Activated naive CD4-positive, alpha-beta T cell treated with anti-CD3 and anti-CD28 coated beads for 36 hours (primary cell): ENCODE results near the gene GPC6. TPM values are rescaled to one million over a fixed set of nuclear protein-coding genes. Genes with fewer than 3 reads are reported as not detected.
"Not testable (repeated sequence)": the region's sequence is repeated elsewhere in the genome, so short reads cannot be mapped to it uniquely, and the experiment has no call there.

Experiments
- CTCF ChIA-PET: fragments of 350-600 bp; sonication (Branson Sonifier 250); formaldehyde crosslinking; loops from one replicate; lab custom pipeline; 2021; ENCODE audit warnings: antibody characterized with exemption; lab: Charles Lee
- DNase-seq: peaks from one replicate; pipeline ENCODE4 v3.0.0-alpha.2; 2020
- H3K27ac Mint-ChIP-seq: one replicate; pipeline ENCODE4 v1.8.0; 2021; ENCODE audit warnings: mild to moderate bottlenecking, mixed read lengths
- H3K27me3 Mint-ChIP-seq: one replicate; pipeline ENCODE4 v1.8.0; 2021; ENCODE audit warnings: low read depth, mixed read lengths
- H3K36me3 Mint-ChIP-seq: one replicate; pipeline ENCODE4 v1.8.0; 2021; ENCODE audit warnings: low read depth, mixed read lengths
- H3K4me1 Mint-ChIP-seq: one replicate; pipeline ENCODE4 v1.8.0; 2021; ENCODE audit warnings: low read depth, mixed read lengths
- H3K4me3 Mint-ChIP-seq: one replicate; pipeline ENCODE4 v1.8.0; 2021; ENCODE audit warnings: mild to moderate bottlenecking, moderate library complexity, mixed read lengths
- H3K9me3 Mint-ChIP-seq: one replicate; pipeline ENCODE4 v1.8.0; 2021; ENCODE audit warnings: mixed read lengths
- intact Hi-C: fragments of 100-400 bp; cut with micrococcal nuclease; formaldehyde crosslinking; loops from one replicate; pipeline ENCODE4 v1.15.1; 2023
- total RNA-seq, 2 experiments: library from RNA; stranded (reverse); gene quantifications; one replicate each; pipeline ENCODE4 v1.2.3, GENCODE V29; 2021

Gene GPC6
- total RNA-seq, 2 experiments from 2014 or later: not detected

GRCh38 chr13:94331281-94331680 lies 1104.7 kb downstream of the GPC6 start:
- intact Hi-C loops: no loop called here

DNA sequence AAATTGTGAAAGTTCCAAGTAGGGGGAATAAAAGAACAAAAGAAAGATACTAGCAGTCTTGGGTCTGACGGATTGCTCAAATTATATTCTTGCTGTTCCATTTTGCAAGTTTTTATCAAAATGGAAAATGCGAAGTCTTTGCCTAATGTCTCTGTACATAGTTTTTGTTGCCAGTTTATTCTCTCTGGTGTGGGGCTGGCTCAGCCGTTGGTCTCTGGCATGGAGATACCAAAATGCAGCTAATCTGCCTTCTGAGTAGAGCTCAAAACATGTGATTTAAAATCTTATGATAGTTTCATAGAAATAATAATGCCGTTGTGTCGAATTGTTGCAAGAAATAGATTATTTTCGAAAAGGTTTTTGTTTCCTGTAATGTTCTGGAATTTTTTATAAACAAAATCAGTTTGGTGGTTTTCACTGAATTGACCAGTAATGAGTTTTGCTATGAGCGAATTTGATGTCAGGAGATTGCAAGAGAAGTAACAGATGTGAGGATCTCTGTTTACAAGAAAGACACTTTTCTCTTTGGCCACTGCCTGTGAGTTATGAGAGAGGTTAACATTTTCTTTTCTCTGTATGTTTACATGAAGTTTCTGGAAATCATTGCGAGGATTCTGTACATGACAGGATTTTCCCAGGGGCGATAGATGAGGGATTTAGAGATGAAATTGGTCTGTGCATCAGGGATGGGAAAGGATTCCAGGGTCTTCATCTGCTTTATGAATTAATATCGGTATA lies 1105.9 kb downstream of the GPC6 start:
- intact Hi-C loops: no loop called here
- Mint-ChIP-seq H3K9me3 (no peaks in the 10 kb centered on the region), H3K4me1 (peaks cover 40% of the 10 kb centered on the region), H3K4me3 (no peak overlapping the region), H3K27ac (no peak overlapping the region), H3K36me3 (no peaks in the 10 kb centered on the region), H3K27me3 (peaks cover 16% of the 10 kb centered on the region)
- CTCF ChIA-PET: interaction anchor here (1.7 kb wide), 1 partner anchor 29 kb away, joined by 5 read pairs; no protein-coding TSS in a partner anchor
- no peak for DNase-seq

More at GRCh38 chr13:94331281-94331680, 1104.7 kb downstream of the GPC6 start:
- H3K36me3 Mint-ChIP-seq: no peaks in the 10 kb centered on the region
- H3K27ac Mint-ChIP-seq: no peak overlapping the region
- CTCF ChIA-PET: interaction anchor here (1.4 kb wide), 1 partner anchor 30 kb away, joined by 4 read pairs; no protein-coding TSS in a partner anchor
- no peaks in the 10 kb centered on the region for H3K9me3 Mint-ChIP-seq
- DNase-seq: no peak
- H3K4me1 Mint-ChIP-seq: peaks cover 50% of the 10 kb centered on the region
- peaks cover 16% of the 10 kb centered on the region for H3K27me3 Mint-ChIP-seq
- H3K4me3 Mint-ChIP-seq: no peak overlapping the region

DNA sequence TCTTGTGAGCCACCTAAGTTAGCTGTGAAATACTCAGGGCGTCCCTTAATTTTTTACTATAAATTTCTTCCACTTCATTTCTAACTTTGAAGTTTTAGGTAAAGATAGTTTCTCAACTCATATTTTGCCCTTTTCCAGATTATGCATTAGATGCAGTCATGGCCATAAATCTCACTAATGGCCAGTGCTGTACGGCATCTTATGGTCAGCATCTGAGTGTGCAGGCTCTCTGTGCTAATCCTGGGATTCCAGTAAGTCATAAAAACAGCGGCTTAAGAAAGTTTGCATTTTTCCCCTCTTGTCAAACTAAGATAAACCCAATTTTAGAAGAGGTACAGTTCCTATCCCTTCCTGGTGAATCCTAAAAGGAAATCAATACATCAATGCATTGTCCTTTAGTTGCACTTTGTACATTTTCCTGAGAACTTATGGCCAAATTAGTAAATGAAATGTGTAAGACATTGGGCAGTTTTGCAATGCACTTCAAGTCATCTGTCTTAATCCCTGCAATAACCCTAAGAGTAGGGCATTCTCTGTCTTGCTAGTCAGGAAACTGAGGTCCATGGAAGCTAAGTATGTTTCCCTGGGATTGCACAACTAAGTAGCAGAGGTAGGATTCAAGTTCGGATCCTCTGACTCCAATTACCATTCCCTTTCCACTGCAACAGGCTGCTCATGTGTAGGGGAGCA lies 1106.7 kb downstream of the GPC6 start:
- H3K27ac Mint-ChIP-seq: no peak overlapping the region

DNA sequence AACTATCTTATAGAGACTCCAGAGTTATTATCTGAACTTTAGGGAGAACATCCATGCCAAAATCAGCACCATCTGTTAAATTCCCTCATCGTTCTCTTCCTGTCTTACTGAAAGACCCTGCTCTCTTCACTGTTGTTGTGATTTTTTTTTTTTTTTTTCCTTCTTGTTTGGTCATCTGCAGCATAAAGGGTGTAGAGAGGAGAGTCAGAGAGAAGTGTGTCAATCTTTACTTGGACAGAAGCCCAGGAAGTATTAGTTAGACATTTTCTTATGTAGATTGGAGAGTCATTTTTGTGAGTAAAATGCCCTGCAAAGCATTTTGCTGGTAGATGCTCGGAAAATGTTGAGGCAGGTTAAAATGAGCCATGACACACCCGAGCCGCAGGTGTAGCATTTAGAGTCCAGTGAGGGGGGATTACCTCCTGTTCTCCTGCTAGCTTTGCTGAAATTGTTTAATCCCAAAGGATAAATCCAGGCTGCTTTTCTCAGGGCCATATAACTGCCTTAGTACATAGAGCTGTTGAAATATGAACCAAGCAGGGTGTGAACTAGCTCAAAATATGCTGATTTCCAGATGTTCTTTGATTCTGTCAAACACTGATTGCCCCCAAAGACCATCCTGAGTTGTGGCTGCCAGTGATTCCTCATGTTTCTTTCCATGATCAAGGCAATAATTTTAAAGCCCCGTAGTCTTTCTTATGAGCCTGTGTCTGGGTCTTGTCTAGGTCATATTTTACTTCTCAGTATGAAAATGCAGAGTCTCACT lies 1109.3 kb downstream of the GPC6 start:
- no peaks in the 10 kb centered on the region for H3K9me3 Mint-ChIP-seq
- H3K36me3 Mint-ChIP-seq: no peaks in the 10 kb centered on the region
- CTCF ChIA-PET: interaction anchor here (0.6 kb wide), 2 partner anchors 28 to 96 kb away, joined by 3 to 4 read pairs; no protein-coding TSS in a partner anchor

More for the DNA sequence above, 1106.7 kb downstream of the GPC6 start:
- Mint-ChIP-seq H3K4me3 (no peak overlapping the region), H3K27me3 (peaks cover 16% of the 10 kb centered on the region), H3K9me3 (no peaks in the 10 kb centered on the region), H3K4me1 (peaks cover 33% of the 10 kb centered on the region), H3K36me3 (no peaks in the 10 kb centered on the region)
- intact Hi-C loops: no loop called here
- CTCF ChIA-PET: interaction anchor here (1.5 to 1.7 kb wide), 2 partner anchors 13 to 28 kb away, joined by 3 to 5 read pairs; no protein-coding TSS in a partner anchor
- DNase-seq: no peak

GRCh38 chr13:94339116-94339687 lies 1112.6 kb downstream of the GPC6 start:
- Mint-ChIP-seq H3K27me3 (no peaks in the 10 kb centered on the region), H3K4me3 (no peak overlapping the region), H3K36me3 (no peaks in the 10 kb centered on the region), H3K4me1 (no peaks in the 10 kb centered on the region), H3K27ac (no peak overlapping the region), H3K9me3 (no peaks in the 10 kb centered on the region)
- CTCF ChIA-PET: no interaction called here
- no peak for DNase-seq
- intact Hi-C loops: no loop called here

More for the DNA sequence above, 1109.3 kb downstream of the GPC6 start:
- Mint-ChIP-seq H3K4me3 (no peak overlapping the region), H3K27ac (no peak overlapping the region), H3K4me1 (peaks cover 6% of the 10 kb centered on the region), H3K27me3 (peaks cover 16% of the 10 kb centered on the region)
- intact Hi-C loops: no loop called here
- DNase-seq: no peak

GRCh38 chr13:94342436-94343242 lies 1116.0 kb downstream of the GPC6 start:
- intact Hi-C loops: loop anchor here (1.0 kb wide), 1 partner anchor 44 kb away; no protein-coding TSS in a partner anchor
- no peaks in the 10 kb centered on the region for H3K27me3 Mint-ChIP-seq

GRCh38 chr13:94343243-94343585 lies 1116.6 kb downstream of the GPC6 start:
- no peak overlapping the region for H3K27ac Mint-ChIP-seq
- no peak overlapping the region for H3K4me3 Mint-ChIP-seq
- intact Hi-C loops: no loop called here
- no peak for DNase-seq
- CTCF ChIA-PET: interaction anchor here (1.2 to 1.4 kb wide), 2 partner anchors 9 to 73 kb away, joined by 3 read pairs; no protein-coding TSS in a partner anchor
- no peaks in the 10 kb centered on the region for H3K36me3 Mint-ChIP-seq
- peaks cover 21% of the 10 kb centered on the region for H3K4me1 Mint-ChIP-seq
- H3K27me3 Mint-ChIP-seq: no peaks in the 10 kb centered on the region
- H3K9me3 Mint-ChIP-seq: no peaks in the 10 kb centered on the region

More at GRCh38 chr13:94342436-94343242, 1116.0 kb downstream of the GPC6 start:
- no peak for DNase-seq
- Mint-ChIP-seq H3K4me1 (peaks cover 21% of the 10 kb centered on the region), H3K27ac (no peak overlapping the region), H3K9me3 (no peaks in the 10 kb centered on the region), H3K36me3 (no peaks in the 10 kb centered on the region), H3K4me3 (no peak overlapping the region)
- CTCF ChIA-PET: interaction anchor here (1.4 kb wide), 1 partner anchor 8 kb away, joined by 3 read pairs; no protein-coding TSS in a partner anchor

DNA sequence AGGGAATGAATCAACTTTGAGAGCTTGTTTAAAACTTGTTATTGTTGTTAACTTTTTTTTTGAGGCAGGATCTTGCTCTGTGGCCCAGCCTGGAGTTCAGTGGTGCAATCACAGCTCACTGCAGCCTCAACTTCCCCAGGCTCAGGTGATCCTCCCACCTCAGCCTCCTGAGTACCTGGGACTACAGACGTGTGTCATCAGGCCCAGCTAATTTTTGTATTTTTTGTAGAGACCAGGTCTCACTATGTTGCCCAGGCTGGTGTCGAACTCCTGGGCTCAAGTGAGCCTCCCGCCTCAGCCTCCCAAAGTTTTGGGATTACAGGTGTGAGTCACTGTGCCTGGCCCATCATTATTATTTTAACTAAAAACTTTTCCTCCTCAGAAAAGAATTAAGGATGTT lies 1117.1 kb downstream of the GPC6 start:
- H3K36me3 Mint-ChIP-seq, H3K4me3 Mint-ChIP-seq, H3K9me3 Mint-ChIP-seq, DNase-seq, H3K27me3 Mint-ChIP-seq, intact Hi-C loops, H3K27ac Mint-ChIP-seq: not testable (repeated sequence)
- peaks cover 21% of the 10 kb centered on the region for H3K4me1 Mint-ChIP-seq
- CTCF ChIA-PET: interaction anchor here (1.2 to 1.4 kb wide), 2 partner anchors 9 to 72 kb away, joined by 3 read pairs; no protein-coding TSS in a partner anchor

DNA sequence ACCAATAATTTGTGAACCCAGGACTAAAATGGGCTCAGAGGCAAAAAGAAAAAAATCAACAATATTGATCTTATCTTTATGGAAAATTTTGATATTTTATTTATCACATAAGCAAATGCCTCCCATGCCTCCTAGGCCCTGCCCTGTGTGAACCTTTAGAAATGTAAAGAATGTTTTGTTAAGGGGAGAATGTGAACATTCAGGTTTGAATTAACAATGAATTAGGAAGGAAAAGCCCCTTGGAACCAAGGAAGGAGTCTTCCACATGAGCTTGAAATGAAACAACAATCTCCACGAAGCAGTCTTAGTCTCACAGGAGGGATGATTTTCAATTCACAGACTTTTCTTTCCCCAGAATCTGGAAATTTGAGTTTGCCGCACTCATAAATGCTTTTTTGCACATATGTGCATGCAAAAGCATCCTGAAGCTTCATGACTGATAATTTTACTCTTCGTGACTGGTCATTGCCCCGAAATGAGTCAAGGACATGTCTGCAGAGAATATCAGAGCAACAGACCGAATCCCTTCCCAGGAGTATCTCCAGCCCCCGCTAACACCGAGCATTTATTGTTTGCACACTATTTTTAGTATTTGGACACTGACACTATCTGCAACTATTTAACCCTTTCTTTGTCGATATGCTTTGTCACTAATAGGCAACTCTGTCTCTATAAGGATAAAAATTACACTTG lies 1117.7 kb downstream of the GPC6 start:
- DNase-seq: no peak
- no peaks in the 10 kb centered on the region for H3K36me3 Mint-ChIP-seq
- H3K27ac Mint-ChIP-seq: no peak overlapping the region
- H3K4me3 Mint-ChIP-seq: no peak overlapping the region
- CTCF ChIA-PET: interaction anchor here (1.2 to 1.4 kb wide), 2 partner anchors 10 to 72 kb away, joined by 3 read pairs; no protein-coding TSS in a partner anchor
- intact Hi-C loops: no loop called here
- H3K4me1 Mint-ChIP-seq: peaks cover 23% of the 10 kb centered on the region
- H3K9me3 Mint-ChIP-seq: no peaks in the 10 kb centered on the region
- peaks cover 1% of the 10 kb centered on the region for H3K27me3 Mint-ChIP-seq

DNA sequence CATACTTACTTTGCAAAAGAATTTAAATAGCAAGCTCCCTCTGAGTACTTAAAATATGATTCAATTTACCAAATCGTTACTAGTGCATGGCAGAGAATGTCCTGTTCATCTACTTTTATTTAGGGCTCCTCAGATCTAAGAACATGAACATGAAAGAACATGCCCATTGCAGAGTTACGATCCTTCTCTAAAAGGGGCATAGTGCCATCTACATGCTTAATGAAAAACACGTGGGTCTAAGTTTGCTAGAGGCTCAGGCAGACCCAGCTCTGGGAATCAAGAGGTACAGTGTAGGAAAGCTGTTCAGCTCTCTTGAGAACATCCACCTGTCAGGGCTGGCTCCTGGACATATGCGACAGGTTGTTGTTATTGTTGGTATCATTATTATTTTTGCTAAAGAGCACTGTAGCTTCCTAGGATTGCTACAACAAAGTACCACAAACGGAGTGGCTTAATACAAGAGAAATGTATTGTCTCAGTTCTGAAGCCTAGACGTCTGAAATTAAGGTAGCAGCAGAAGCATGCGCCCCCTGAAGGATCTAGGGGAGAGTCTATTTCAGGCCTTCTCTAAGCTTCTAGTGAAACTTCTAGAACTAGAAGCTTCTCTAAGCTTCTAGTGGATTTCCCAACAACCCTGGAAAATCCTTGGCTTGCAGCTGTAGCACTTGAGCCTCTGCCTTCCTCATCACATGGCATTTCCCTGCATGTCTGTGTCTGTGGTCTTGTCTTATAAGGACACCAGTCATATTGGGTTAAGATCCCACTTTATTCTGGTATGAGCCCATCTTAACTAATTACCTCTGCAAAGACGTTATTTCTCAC lies 1119.0 kb downstream of the GPC6 start:
- intact Hi-C loops: loop anchor here (1.0 to 5.0 kb wide), 4 partner anchors 16 to 153 kb away; no protein-coding TSS in a partner anchor
- Mint-ChIP-seq H3K36me3 (no peaks in the 10 kb centered on the region), H3K4me1 (peaks cover 24% of the 10 kb centered on the region), H3K9me3 (no peaks in the 10 kb centered on the region), H3K27me3 (peaks cover 4% of the 10 kb centered on the region), H3K4me3 (no peak overlapping the region), H3K27ac (no peak overlapping the region)
- no peak for DNase-seq
- CTCF ChIA-PET: interaction anchor here (0.8 to 1.5 kb wide), 6 partner anchors 9 to 317 kb away, joined by 3 to 4 read pairs (median 3); no protein-coding TSS in a partner anchor
